ENCODE data around the gene SEMA4G.

DNA sequence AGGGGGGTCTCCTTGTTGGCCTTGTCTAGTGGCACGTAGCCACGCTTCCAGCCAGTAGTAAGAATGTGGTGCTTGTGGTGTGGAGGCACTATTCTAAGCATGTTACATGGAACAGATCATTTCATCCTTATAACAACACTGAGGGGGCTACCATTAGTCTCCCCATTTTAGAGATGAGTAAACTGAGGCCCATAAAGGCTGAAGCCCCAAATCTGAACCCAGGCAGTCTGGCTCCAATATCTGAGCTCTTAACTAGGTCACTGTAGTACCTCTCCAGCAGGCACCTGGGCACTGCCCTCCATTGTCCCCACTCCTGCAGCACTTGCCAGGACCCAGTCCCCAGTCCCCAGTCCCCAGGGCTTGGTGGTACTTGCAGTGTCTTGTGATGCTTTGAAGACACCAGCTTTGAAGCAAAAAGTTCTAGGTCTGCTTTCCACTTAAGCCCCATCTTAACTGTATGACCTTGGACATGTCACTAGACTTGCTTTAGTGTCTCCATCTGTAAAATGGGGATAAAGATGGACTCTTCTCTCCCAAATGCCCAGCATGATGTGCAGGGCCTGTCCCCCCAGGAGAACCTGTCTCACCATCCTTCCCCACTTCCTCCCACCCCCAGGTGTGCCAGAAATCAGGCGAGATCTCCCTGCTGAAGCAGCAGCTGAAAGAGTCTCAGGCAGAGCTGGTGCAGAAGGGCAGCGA, 36.7 kb downstream of the SEMA4G start:
- TF ChIP-seq ZNF24 (IDR thresholded peaks at IDR 0.05) = no peak
- TF ChIP-seq, protein P1, sequence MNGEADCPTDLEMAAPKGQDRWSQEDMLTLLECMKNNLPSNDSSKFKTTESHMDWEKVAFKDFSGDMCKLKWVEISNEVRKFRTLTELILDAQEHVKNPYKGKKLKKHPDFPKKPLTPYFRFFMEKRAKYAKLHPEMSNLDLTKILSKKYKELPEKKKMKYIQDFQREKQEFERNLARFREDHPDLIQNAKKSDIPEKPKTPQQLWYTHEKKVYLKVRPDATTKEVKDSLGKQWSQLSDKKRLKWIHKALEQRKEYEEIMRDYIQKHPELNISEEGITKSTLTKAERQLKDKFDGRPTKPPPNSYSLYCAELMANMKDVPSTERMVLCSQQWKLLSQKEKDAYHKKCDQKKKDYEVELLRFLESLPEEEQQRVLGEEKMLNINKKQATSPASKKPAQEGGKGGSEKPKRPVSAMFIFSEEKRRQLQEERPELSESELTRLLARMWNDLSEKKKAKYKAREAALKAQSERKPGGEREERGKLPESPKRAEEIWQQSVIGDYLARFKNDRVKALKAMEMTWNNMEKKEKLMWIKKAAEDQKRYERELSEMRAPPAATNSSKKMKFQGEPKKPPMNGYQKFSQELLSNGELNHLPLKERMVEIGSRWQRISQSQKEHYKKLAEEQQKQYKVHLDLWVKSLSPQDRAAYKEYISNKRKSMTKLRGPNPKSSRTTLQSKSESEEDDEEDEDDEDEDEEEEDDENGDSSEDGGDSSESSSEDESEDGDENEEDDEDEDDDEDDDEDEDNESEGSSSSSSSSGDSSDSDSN (CRISPR knock-in tag; IDR thresholded peaks at IDR 0.05) = no peak
- no peak for TF ChIP-seq TP53 (CRISPR knock-in tag; conservative IDR thresholded peaks at IDR 0.05)
